ENCODE measurements around the gene REN.

The REN gene

DNA sequence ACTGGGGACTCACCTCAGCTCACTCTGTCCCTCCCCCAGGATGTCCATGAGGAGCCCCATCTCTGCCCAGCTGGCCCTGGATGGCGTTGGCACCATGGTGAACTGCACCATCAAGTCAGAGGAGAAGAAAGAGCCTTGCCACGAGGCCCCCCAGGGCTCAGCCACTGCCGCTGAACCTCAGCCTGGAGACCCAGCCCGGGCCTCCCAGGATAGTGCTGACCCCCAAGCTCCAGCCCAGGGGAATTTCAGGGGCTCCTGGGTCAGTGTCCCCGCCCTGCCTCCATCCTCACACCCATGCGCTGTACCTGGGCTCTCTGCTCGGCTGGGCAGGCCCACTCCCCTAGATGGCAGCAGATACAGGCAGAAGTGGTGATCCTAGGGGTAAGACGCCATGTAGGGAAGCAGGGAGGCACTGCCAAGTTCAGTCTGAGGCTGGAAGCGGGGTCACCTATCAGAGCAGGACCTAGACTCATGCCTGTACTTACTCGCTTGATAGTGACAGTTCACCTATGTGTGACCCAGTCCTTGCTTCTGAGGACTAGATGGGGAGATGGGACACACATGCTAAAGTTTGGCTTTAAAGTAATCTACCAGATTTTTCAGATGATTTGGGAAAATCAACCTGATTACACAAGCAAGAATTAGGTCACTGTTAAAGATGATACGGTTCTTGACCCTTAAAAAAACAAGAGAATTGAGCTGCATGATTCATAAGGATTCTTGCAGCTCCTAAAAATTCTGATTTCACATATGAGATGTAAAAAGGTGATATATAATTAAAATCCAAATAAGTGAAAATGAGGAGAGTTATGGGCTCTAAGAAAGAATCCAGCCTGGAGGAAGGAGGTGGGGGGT, 53.0 kb downstream of the REN start:
- in situ Hi-C loops (cut with MboI; ENCODE audit: low sequenced_read_pairs), result no loop called here
- Histone ChIP-seq H3K9me3 (no peaks in the 10 kb centered on the region), H3K27me3 (ENCODE audit: low read depth) (no peaks in the 10 kb centered on the region), H3K36me3 (replicated peaks) (peaks cover 4% of the 10 kb centered on the region; the same call in 1 of the 2 replicates), H3K4me1 (peaks cover 12% of the 10 kb centered on the region), H3K4me3 (no peak overlapping the region)
- no peak for DNase-seq (ENCODE audit: low spot score in 2 of 2)

DNA sequence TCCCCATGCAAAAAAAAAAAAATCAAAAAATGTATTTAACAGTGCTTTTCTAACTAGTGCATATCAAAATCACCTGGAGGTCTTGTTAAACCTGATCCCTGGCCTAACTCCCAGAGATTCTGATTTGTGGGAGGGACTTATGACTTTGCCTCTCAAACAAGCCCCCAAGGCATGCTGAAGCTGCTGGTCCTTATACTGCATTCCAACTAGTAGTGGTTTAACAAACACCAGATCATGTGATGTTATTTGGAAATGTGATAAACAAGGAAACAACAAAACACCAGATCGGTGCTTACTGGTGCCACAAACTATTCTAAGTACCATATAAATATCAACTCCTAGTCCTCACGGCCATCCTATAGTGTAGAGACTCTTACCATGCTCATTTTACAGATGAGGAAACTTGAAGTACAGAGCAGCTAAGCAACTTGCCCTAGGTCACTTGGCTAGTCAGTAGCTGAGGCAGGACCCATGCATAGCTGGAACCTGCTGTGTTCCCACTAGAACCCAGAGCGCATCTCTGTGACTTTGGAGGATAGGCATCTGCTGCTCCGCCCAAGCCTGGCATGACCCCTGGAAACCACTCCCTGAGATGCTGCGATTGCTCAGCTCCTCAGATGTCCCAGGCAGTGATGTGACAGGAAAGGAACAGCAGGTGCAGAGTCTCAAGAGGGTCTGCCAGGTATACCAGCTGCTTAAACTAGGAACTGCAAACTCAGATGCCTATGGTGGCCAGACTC, 55.1 kb downstream of the REN start:
- no peak for DNase-seq (ENCODE audit: low spot score in 2 of 2)
- no peaks in the 10 kb centered on the region for H3K9me3 ChIP-seq
- H3K27me3 ChIP-seq (ENCODE audit: low read depth), result no peaks in the 10 kb centered on the region
- H3K4me3 ChIP-seq, result no peak overlapping the region
- no peaks in the 10 kb centered on the region; the same call in 1 of the 2 replicates for H3K36me3 ChIP-seq (replicated peaks)
- H3K4me1 ChIP-seq, result peaks cover 16% of the 10 kb centered on the region
- in situ Hi-C loops (cut with MboI; ENCODE audit: low sequenced_read_pairs), result no loop called here

GRCh38 chr1:204108312-204109141, 57.6 kb downstream of the REN start:
- DNase-seq (ENCODE audit: low spot score in 2 of 2), result peak; percentile 89 to 99
- peaks cover 16% of the 10 kb centered on the region for H3K4me1 ChIP-seq
- in situ Hi-C loops (cut with MboI; ENCODE audit: low sequenced_read_pairs), result no loop called here

GRCh38 chr1:204107892-204108291, 58.2 kb downstream of the REN start:
- H3K36me3 ChIP-seq (replicated peaks), result no peaks in the 10 kb centered on the region
- H3K4me3 ChIP-seq, result no peak overlapping the region
- no peak for DNase-seq (ENCODE audit: low spot score in 2 of 2)
- in situ Hi-C loops (cut with MboI; ENCODE audit: low sequenced_read_pairs), result no loop called here
- H3K4me1 ChIP-seq, result peaks cover 16% of the 10 kb centered on the region
- H3K9me3 ChIP-seq, result no peaks in the 10 kb centered on the region
- H3K27me3 ChIP-seq (ENCODE audit: low read depth), result no peaks in the 10 kb centered on the region

More at GRCh38 chr1:204108312-204109141, 57.6 kb downstream of the REN start:
- Histone ChIP-seq H3K4me3 (no peak overlapping the region), H3K9me3 (no peaks in the 10 kb centered on the region), H3K27me3 (ENCODE audit: low read depth) (no peaks in the 10 kb centered on the region), H3K36me3 (replicated peaks) (no peaks in the 10 kb centered on the region)

DNA sequence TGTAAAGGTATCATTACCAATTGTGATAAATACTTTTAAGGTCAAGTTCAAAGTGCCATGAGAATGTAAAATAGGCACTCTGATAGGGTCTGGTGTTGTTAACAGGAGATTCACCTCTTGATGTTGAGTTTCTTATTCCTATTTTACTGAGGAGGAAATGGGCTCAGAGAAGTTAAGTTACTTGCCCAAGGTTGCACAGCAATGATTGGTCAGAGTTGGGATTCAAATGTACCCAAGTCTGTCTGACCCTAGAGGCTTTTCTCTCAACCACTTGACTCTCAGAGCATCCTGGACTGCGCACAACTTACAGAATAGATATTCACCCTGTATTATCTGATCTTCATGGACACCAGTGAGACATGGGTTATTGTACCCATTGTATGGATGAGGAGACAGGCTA, 59.3 kb downstream of the REN start:
- in situ Hi-C loops (cut with MboI; ENCODE audit: low sequenced_read_pairs), result no loop called here
- H3K9me3 ChIP-seq, result no peaks in the 10 kb centered on the region
- no peaks in the 10 kb centered on the region for H3K36me3 ChIP-seq (replicated peaks)
- no peaks in the 10 kb centered on the region for H3K27me3 ChIP-seq (ENCODE audit: low read depth)
- H3K4me3 ChIP-seq, result no peak overlapping the region
- peaks cover 16% of the 10 kb centered on the region for H3K4me1 ChIP-seq
- no peak for DNase-seq (ENCODE audit: low spot score in 2 of 2)

- Histone ChIP-seq H3K9me3 (no peaks in the 10 kb centered on the region), H3K36me3 (replicated peaks) (no peaks in the 10 kb centered on the region), H3K4me3 (no peak overlapping the region), H3K4me1 (peaks cover 16% of the 10 kb centered on the region), H3K27me3 (ENCODE audit: low read depth) (no peaks in the 10 kb centered on the region)
- in situ Hi-C loops (cut with MboI; ENCODE audit: low sequenced_read_pairs), result no loop called here
- DNase-seq (ENCODE audit: low spot score in 2 of 2), result no peak
Observed at GRCh38 chr1:204105131-204105515, 61.0 kb downstream of the REN start.
